Retinal pigment epithelial cell (primary cell): ENCODE results near the gene CACNA1F.

Experiments
- DNase-seq: peaks from one replicate; pipeline ENCODE4 v3.0.0-alpha.2; 2010; ENCODE audit warnings: low read depth
- H3K4me3 ChIP-seq: 2 replicates; pipeline ENCODE4 v1.5.1; 2011; ENCODE audit warnings: mild to moderate bottlenecking, low read length, control low read depth, moderate library complexity
- TF ChIP-seq, protein P1 (sequence below): conservative IDR thresholded peaks from 2 replicates; pipeline ENCODE4 v1.5.1; 2011; ENCODE audit warnings: low read depth, low read length, control low read depth, inconsistent platforms

The CACNA1F gene

GRCh38 chrX:49199906-49200771, 33.0 kb downstream of the CACNA1F start, which contains the start of gene SYP:
TSS of gene SYP (minus strand) at chrX:49200193. CDS start at chrX:49200186, 7 bp downstream.
- TF ChIP-seq, protein P1, sequence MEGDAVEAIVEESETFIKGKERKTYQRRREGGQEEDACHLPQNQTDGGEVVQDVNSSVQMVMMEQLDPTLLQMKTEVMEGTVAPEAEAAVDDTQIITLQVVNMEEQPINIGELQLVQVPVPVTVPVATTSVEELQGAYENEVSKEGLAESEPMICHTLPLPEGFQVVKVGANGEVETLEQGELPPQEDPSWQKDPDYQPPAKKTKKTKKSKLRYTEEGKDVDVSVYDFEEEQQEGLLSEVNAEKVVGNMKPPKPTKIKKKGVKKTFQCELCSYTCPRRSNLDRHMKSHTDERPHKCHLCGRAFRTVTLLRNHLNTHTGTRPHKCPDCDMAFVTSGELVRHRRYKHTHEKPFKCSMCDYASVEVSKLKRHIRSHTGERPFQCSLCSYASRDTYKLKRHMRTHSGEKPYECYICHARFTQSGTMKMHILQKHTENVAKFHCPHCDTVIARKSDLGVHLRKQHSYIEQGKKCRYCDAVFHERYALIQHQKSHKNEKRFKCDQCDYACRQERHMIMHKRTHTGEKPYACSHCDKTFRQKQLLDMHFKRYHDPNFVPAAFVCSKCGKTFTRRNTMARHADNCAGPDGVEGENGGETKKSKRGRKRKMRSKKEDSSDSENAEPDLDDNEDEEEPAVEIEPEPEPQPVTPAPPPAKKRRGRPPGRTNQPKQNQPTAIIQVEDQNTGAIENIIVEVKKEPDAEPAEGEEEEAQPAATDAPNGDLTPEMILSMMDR: no peak
- DNase-seq: peak; percentile 28
- peak within 1 kb of the TSS; percentile 35 for H3K4me3 ChIP-seq

- no peak for DNase-seq
- no peak overlapping the region for H3K4me3 ChIP-seq
- TF ChIP-seq, protein P1: no peak
These were observed 33.9 kb downstream of the CACNA1F start for GRCh38 chrX:49199315-49199595.

DNA sequence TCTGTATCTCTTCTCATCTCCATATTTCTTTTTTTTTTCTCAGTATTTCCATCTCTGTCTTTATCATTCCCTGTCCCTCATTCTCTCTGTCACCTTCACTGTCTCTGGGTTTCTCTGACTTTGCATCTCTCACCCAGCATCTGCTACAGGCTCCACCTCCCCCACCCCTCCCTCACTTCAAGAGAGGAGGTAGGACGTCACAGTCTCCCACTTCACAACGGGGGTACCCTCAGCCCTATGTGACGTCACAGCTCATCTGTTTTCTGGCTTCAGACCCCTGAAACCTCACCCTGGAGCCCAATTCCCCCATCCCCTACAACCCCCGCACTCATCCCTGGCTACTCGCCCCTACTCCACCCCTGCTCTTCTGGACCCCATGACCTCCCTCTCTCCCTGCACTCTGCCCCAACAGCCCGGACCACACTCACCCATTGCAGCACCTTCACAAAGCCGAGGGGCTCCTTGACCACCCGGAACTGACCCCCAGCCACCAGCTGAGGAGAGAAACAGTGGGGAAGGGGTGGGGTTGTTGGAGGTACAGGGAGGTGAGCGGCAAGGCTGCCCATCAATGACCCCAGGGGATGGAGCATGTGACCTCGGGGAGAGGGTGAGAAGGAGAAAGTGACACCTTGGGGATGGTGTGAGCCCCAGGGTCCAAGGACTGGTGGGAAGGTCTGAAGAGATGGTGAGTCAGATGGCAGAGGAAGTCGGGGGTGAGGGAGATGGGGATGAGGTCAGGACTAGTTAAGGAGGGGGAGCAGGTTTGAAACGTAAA, 34.4 kb downstream of the CACNA1F start:
- TF ChIP-seq, protein P1: no peak
- DNase-seq: no peak
- no peak overlapping the region for H3K4me3 ChIP-seq

DNA sequence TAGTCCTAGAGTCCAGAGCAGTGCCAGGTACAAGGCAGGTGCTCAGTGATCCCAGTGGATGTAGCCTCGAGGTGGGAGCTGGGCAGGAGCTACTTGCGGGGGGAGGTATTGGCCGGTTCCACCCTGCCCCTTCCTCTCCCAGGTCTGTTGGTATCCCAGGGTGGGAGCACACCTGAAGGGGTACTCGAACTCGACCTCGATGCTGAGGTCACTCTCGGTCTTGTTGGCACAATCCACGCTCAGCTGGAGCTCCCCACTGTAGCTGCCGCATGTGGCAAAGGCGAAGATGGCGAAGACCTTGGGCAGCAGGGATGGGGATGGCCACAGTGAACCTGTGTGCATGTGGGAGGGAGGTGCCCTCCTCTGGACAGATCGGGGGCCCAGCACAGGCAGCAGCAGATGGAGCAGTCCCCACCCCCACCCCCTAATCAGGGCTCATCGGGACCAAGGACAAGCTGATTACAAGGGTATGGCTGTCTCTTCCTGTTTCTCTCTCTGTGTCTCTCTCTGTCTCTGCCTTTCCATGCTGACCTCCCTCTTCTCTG, 35.5 kb downstream of the CACNA1F start:
- no peak for DNase-seq
- TF ChIP-seq, protein P1: no peak
- H3K4me3 ChIP-seq: no peak overlapping the region

GRCh38 chrX:49193542-49193964, 39.6 kb downstream of the CACNA1F start:
- no peak for DNase-seq
- TF ChIP-seq, protein P1: no peak

DNA sequence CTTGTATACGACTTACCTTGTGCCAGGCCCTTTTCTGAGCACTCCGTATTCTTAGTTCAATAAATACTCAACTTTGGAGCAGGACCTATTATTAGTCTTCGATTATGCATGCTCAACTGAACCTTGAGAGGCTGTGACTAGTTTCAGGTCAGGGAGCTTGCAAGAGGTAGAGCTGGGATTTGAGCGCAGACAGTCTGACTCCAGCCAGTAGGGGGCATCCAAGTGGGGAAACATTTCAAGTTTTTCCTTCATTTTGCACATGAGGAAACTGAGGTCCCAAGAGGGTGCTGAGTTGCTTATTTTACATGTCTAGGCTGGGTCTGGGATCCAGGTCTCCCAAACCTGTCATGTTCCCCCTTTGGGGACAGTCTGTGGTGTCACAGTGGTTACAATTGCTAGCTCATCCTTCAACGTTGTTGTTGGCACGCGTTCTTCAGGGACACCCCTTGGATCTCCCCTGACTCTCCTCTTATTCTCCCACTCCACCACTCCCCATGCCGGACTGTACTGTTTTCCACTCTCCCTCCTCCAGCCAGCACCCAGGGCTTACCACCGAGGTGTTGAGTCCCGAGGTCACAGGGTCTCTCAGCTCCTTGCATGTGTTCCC, 40.3 kb downstream of the CACNA1F start:
- no peak for DNase-seq
- no peak overlapping the region for H3K4me3 ChIP-seq
- TF ChIP-seq, protein P1: peak; percentile 69

More at GRCh38 chrX:49193542-49193964, 39.6 kb downstream of the CACNA1F start:
- no peak overlapping the region for H3K4me3 ChIP-seq
